ENCODE results near the gene RYR1.

DNA sequence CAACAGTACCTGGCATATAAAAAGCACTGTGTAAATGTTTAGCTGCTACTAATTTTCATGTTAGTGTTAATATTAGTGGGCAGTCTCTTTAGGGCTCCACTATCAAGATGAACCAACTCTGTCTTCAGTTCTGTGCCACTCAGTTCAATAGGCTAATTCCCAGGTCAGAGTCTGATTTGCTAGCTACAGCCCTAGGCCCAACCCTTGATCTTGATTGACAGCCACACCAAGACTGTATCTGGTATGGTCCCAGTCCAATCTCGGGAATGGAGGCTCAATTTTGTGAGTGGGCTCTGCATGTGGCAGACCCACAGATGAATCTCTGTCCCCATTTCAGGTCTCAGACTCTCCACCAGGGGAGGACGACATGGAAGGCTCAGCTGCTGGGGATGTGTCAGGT is 138.2 kb downstream of the RYR1 start:
- TF ChIP-seq, protein P1, sequence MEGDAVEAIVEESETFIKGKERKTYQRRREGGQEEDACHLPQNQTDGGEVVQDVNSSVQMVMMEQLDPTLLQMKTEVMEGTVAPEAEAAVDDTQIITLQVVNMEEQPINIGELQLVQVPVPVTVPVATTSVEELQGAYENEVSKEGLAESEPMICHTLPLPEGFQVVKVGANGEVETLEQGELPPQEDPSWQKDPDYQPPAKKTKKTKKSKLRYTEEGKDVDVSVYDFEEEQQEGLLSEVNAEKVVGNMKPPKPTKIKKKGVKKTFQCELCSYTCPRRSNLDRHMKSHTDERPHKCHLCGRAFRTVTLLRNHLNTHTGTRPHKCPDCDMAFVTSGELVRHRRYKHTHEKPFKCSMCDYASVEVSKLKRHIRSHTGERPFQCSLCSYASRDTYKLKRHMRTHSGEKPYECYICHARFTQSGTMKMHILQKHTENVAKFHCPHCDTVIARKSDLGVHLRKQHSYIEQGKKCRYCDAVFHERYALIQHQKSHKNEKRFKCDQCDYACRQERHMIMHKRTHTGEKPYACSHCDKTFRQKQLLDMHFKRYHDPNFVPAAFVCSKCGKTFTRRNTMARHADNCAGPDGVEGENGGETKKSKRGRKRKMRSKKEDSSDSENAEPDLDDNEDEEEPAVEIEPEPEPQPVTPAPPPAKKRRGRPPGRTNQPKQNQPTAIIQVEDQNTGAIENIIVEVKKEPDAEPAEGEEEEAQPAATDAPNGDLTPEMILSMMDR (IDR thresholded peaks at IDR 0.05): no peak
- TF ChIP-seq POLR2A (IDR thresholded peaks at IDR 0.05): no peak

All from thyroid gland (tissue), 4 donors.